Measurements from ENCODE around the gene UBR3.
"Not testable (repeated sequence)": the region's sequence is repeated elsewhere in the genome, so short reads cannot be mapped to it uniquely, and the experiment has no call there.

The UBR3 gene, protein sequence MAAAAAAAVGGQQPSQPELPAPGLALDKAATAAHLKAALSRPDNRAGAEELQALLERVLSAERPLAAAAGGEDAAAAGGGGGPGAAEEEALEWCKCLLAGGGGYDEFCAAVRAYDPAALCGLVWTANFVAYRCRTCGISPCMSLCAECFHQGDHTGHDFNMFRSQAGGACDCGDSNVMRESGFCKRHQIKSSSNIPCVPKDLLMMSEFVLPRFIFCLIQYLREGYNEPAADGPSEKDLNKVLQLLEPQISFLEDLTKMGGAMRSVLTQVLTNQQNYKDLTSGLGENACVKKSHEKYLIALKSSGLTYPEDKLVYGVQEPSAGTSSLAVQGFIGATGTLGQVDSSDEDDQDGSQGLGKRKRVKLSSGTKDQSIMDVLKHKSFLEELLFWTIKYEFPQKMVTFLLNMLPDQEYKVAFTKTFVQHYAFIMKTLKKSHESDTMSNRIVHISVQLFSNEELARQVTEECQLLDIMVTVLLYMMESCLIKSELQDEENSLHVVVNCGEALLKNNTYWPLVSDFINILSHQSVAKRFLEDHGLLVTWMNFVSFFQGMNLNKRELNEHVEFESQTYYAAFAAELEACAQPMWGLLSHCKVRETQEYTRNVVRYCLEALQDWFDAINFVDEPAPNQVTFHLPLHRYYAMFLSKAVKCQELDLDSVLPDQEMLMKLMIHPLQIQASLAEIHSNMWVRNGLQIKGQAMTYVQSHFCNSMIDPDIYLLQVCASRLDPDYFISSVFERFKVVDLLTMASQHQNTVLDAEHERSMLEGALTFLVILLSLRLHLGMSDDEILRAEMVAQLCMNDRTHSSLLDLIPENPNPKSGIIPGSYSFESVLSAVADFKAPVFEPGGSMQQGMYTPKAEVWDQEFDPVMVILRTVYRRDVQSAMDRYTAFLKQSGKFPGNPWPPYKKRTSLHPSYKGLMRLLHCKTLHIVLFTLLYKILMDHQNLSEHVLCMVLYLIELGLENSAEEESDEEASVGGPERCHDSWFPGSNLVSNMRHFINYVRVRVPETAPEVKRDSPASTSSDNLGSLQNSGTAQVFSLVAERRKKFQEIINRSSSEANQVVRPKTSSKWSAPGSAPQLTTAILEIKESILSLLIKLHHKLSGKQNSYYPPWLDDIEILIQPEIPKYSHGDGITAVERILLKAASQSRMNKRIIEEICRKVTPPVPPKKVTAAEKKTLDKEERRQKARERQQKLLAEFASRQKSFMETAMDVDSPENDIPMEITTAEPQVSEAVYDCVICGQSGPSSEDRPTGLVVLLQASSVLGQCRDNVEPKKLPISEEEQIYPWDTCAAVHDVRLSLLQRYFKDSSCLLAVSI (N-terminal part only)

GRCh38 chr2:169827272-169828140, at the start of gene UBR3:
TSS of gene UBR3 (plus strand) at chr2:169827454. CDS start at chr2:169827508, 54 bp downstream.
- DNase-seq (ENCODE audit: low read depth), result peak; percentile 94

- DNase-seq (ENCODE audit: low read depth), result no peak
Measured at GRCh38 chr2:169778446-169778845, 48.8 kb upstream of the UBR3 start.

- no peak for DNase-seq (ENCODE audit: low read depth)
Measured at GRCh38 chr2:169781249-169782013, 45.8 kb upstream of the UBR3 start.

DNA sequence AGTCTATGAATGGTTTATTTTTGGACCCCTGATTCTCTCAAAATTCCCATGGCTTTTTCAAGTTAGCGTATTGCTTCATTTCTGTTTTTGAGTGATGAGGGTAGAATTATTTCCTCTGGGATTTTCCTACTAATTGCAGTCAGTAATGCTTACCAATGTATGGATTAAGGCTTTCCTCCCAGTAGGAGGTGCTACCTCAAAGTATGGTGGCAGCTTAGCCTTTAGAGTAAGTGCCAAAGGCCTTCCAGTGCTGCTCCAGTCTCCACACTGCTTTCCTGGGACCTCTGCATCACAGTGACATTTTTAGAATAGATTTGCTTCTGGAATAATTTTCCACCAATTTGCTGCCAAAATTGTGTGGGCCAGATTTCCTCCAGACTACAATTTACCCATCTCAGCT, 44.7 kb upstream of the UBR3 start:
- no peak for DNase-seq (ENCODE audit: low read depth)

GRCh38 chr2:169790581-169790980, 36.7 kb upstream of the UBR3 start:
- DNase-seq (ENCODE audit: low read depth), result no peak

DNA sequence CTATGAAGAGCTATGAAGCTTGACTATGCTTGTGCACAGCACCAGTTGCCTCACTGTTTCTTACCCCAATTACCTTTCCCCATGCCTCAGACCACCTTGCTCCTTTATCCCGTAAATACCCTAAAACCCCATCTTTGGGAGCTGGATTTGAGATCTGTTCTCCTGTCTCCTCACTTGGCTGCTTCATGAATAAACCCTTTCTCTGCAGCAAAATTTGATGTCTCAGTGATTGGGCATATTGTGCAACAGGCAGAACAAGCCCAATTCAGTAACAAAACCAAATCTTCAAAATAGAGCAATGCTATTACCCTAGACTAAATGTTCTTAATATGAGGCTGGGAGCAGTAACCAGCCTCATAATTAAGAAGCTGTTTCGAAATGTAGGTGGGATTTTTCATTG, 32.1 kb upstream of the UBR3 start:
- no peak for DNase-seq (ENCODE audit: low read depth)

DNA sequence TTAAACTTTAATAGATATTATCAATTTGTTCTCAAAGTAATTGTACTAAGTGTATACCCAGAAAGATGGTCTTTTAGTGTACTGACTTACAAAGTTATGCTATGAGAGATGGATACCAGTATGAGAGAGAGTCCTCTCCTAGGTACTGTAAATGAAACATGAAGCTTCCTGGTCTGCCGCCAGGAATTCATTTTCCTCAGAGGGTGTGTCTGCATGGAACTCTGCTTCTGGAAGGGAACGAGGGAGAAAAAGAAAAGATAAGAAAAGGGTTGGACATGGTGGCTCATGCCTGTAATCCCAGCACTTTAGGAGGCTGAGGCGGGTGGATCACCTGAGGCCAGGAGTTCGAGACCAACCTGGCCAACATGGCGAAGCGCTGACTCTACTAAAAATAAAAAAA, 30.8 kb upstream of the UBR3 start:
- DNase-seq (ENCODE audit: low read depth), result peak; percentile 21

GRCh38 chr2:169797601-169798000, 29.7 kb upstream of the UBR3 start:
- DNase-seq (ENCODE audit: low read depth), result no peak

- no peak for DNase-seq (ENCODE audit: low read depth)
Measured at GRCh38 chr2:169798397-169798717, 28.9 kb upstream of the UBR3 start.

DNA sequence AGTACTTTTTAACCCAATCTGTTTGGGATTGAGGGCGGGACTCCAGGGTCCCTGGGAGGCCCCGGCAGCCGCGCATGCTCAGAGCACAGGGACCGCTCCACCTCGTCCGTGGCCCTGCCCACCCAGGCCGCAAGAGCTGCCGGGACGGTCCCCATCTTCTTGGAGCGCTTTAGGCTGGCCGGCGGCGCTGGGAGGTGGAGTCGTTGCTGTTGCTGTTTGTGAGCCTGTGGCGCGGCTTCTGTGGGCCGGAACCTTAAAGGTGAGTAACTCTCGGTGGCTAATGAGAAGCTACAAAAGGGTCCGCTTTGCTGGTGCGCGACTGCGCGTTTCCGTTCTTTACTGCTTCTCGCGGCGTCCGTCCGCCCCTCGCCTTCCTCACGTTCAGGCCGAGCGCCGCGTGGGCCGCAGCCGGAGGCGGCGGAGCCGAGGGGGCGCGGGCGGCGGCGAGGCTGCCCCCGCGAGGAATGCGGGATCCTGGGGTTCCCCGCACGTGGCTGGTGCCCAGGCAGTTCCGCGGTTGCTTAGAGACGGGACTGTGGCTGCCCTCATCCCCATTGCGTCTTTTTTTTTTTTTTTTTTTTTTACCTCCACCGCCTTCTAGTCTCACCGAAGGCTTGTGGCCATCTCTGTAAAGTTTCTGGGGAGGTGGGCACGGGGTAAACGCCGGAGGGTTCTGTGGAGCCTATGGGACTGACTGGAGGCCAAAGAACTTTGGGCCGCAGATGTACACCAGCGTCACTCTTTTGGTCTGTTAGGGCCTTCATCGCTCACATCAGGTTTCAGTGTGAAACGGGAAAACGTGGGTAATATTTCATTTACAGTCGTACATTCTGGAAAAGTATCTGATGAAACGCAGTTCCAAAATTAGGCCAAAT, 28.3 kb upstream of the UBR3 start, which contains the start of gene SSB:
Gene SSB (plus strand): TSS at position 154 of the 875 bp plus-strand sequence. CDS start 2,090 bp downstream, outside the sequence.
- peak; percentile 93 for DNase-seq (ENCODE audit: low read depth)

DNA sequence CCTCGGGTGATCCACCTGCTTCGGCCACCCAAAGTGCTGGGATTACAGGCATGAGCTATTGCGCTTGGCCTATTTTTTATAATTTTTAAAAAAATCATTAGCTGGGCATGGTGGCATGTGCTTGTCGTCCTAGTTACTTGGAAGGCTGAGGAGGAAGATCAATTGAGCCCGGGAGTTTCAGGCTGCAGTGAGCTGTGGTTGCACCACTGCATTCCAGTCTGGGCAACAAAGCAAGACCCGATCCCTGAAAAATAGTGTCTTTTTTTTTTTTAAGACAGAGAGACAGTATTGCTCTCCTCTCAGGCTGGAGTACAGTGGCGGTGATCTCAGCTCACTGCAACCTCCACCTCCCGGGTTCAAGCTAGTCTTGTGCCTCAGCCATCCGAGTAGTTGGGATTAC, 23.8 kb upstream of the UBR3 start:
- peak; percentile 25 for DNase-seq (ENCODE audit: low read depth)

DNA sequence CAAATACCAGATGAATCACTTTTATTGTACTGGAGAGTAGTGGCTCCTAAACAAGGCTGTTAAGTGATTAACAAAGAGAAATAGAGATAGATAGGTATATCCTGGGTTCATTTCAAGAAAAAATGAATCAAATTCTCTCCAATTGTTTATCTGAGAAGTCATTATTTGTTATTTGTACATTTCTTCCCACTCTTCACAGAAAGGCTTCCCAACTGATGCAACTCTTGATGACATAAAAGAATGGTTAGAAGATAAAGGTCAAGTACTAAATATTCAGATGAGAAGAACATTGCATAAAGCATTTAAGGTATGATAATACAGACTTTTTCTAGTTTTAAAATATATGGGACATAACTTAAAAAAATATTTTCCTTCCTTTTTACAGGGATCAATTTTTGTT, 20.7 kb upstream of the UBR3 start:
- DNase-seq (ENCODE audit: low read depth), result no peak

- peak; percentile 92 for DNase-seq (ENCODE audit: low read depth)
Measured at GRCh38 chr2:169808221-169808620, 19.0 kb upstream of the UBR3 start.

DNA sequence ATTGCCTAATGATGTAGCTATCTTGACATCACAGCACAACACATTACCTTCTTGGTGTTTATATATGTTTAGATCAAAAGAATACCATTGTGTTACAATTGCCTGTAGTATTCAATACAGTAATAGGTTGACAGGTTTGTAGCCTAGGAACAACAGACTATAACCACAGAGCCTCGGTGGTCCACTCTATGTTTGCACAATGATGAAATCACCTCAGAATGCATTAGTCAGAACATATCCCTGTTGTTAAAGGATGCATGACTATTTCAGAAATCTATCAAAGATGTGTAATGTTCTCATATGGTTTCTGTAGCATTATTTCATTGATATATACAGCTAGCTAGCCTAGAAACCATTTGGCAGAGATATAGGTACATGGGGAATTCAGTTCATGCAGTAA, 11.4 kb upstream of the UBR3 start:
- peak; percentile 73 for DNase-seq (ENCODE audit: low read depth)

DNA sequence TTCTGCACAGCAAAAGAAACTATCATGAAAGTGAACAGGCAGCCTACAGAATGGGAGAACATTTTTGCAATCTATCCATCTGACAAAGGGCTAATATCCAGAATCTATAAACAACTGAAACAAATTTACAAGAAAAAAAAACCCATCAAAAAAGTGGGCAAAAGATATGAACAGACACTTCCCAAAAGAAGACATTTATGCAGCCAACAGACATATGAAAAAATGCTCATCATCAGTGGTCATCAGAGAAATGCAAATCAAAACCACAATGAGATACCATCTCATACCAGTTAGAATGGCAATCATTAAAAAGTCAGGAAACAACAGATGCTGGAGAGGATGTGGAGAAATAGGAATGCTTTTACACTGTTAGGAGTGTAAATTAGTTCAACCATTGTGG, 10.3 kb upstream of the UBR3 start:
- DNase-seq (ENCODE audit: low read depth), result peak; percentile 53

DNA sequence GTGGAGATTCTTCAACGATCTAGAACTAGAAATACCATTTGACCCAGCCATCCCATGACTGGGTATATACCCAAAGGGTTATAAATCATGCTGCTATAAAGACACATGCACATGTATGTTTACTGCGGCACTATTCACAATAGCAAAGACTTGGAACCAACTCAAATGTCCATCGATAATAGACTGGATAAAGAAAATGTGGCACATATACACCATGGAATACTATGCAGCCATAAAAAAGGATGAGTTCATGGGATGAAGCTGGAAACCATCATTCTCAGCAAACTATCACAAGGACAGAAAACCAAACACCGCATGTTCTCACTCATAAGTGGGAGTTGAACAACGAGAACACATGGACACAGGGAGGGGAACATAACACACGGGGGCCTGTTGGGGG, 9.9 kb upstream of the UBR3 start:
- DNase-seq (ENCODE audit: low read depth), result not testable (repeated sequence)

DNA sequence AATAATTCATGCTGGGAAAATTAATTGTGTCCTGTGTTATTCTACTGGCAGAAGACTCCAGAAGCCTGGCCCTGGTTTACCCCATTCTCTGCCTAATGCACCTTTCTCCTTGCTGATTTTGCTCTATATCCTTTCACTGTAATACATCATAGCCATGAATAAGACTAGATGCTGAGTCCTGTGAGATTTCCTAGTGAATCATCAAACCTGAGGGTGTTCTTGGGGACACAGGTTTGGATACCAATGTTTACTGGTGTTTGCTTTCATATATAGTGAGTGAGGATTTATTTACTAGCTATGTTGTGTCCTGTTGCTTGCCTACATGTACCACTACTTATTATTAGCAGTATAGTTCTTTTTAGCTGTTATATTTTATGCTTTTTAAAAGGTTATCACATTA, 9.0 kb upstream of the UBR3 start:
- DNase-seq (ENCODE audit: low read depth), result no peak

DNA sequence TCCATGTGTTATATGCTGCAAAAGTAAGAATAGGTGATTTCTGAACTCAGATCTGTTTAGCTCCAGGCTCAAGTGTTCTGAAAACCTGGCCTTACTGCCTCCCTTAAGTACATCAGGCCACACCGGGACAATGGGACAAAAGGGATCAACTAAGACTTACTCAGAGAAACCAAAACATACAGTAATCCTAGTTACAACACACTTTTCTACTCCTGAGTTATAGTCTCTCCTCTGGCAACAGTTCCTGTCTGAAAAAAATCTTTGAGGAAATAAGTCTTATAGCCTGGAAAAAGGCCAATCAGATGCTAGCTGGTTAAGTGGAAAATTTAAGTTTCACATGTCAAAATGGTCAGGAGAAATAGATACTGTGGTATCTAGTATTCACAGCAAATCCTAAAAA, 8.1 kb upstream of the UBR3 start:
- DNase-seq (ENCODE audit: low read depth), result peak; percentile 44

- DNase-seq (ENCODE audit: low read depth), result peak; percentile 57
Measured at GRCh38 chr2:169820101-169820500, 7.2 kb upstream of the UBR3 start.

Data from EH (cell line).